ENCODE measurements around the gene ATP6V1E1. TPM values are rescaled to one million over a fixed set of nuclear protein-coding genes. Genes with fewer than 3 reads are reported as not detected.
A peak's percentile ranks its signal among the peaks of the same experiment; 100 is the strongest.

Gene ATP6V1E1
- total and polyA plus RNA-seq, 9 of the 15 experiments (the other 6 are each of a cell fraction or from before 2014, with no cell fraction given) = 122 to 249 (median 179) TPM

DNA sequence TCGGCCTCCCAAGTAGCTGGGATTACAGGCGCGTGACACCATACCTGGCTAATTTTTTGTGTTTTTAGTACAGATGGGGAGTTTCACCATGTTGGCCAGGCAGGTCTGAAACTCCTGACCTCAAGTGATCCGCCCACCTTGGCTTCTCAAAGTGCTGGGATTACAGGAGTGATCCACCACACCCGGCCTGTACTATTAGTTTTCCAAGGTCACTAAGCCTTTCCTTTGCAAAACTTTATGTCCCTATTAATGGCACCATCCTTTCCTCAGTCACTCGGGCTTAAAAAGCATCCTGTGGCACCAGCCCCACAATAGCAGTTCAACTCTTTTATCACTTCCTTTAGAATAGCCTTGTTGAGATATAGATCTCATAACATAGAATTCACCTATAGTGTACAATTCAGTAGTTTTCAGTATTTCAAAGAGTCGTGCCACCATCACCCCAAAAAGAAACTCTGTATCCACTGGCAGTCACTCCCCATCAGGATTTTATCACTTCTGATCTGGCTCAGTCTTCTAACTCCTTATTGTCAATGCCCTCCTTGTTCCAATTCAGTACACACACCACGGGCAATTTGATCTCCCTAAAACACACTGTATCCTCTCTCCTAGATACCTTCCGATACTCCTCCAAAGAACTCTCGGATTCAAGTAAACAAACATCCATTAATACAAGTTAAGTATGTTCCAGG, 9.1 kb upstream of the ATP6V1E1 start (continued):
- TF ChIP-seq, protein P1, sequence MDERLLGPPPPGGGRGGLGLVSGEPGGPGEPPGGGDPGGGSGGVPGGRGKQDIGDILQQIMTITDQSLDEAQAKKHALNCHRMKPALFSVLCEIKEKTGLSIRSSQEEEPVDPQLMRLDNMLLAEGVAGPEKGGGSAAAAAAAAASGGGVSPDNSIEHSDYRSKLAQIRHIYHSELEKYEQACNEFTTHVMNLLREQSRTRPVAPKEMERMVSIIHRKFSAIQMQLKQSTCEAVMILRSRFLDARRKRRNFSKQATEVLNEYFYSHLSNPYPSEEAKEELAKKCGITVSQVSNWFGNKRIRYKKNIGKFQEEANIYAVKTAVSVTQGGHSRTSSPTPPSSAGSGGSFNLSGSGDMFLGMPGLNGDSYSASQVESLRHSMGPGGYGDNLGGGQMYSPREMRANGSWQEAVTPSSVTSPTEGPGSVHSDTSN (CRISPR knock-in tag; IDR thresholded peaks at IDR 0.05; ENCODE audit: low read depth) = no peak
- TF ChIP-seq, protein P1 (tag; conservative IDR thresholded peaks at IDR 0.05; ENCODE audit: low read depth) = no peak
- TF ChIP-seq, protein P2, sequence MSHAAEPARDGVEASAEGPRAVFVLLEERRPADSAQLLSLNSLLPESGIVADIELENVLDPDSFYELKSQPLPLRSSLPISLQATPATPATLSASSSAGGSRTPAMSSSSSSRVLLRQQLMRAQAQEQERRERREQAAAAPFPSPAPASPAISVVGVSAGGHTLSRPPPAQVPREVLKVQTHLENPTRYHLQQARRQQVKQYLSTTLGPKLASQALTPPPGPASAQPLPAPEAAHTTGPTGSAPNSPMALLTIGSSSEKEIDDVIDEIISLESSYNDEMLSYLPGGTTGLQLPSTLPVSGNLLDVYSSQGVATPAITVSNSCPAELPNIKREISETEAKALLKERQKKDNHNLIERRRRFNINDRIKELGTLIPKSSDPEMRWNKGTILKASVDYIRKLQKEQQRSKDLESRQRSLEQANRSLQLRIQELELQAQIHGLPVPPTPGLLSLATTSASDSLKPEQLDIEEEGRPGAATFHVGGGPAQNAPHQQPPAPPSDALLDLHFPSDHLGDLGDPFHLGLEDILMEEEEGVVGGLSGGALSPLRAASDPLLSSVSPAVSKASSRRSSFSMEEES (CRISPR knock-in tag; IDR thresholded peaks at IDR 0.05) = no peak
- TF ChIP-seq ZNF764 (CRISPR knock-in tag; IDR thresholded peaks at IDR 0.05; ENCODE audit: low read depth) (no peak), CC2D1A (IDR thresholded peaks at IDR 0.05) (no peak), SMAD3 (CRISPR knock-in tag; conservative IDR thresholded peaks at IDR 0.05) (0 out of 2 replicates have a peak, but pooled peaks have one; percentile 68), CHD4 (IDR thresholded peaks at IDR 0.05; ENCODE audit: insufficient read depth, insufficient replicate concordance, low read depth, low read length, poor library complexity, severe bottlenecking) (no peak), ZNF274 (IDR thresholded peaks at IDR 0.05; ENCODE audit: borderline replicate concordance, low read depth, low read length) (no peak), CTBP1 (IDR thresholded peaks at IDR 0.05; ENCODE audit: borderline replicate concordance) (no peak), FOXJ3 (CRISPR knock-in tag; IDR thresholded peaks at IDR 0.05) (no peak), BRD4 (IDR thresholded peaks at IDR 0.05) (no peak), ZNF695 (CRISPR knock-in tag; IDR thresholded peaks at IDR 0.05) (no peak), SNIP1 (IDR thresholded peaks at IDR 0.05; ENCODE audit: low read depth) (peak; percentile 2; the same call in 1 of the 2 replicates), GATAD2B (IDR thresholded peaks at IDR 0.05; ENCODE audit: borderline replicate concordance) (0 out of 2 replicates have a peak, but pooled peaks have one; percentile 48), EGR1 (conservative IDR thresholded peaks at IDR 0.05) (no peak), GATA2 (CRISPR knock-in tag; IDR thresholded peaks at IDR 0.05) (no peak)
- TF ChIP-seq, protein P3, sequence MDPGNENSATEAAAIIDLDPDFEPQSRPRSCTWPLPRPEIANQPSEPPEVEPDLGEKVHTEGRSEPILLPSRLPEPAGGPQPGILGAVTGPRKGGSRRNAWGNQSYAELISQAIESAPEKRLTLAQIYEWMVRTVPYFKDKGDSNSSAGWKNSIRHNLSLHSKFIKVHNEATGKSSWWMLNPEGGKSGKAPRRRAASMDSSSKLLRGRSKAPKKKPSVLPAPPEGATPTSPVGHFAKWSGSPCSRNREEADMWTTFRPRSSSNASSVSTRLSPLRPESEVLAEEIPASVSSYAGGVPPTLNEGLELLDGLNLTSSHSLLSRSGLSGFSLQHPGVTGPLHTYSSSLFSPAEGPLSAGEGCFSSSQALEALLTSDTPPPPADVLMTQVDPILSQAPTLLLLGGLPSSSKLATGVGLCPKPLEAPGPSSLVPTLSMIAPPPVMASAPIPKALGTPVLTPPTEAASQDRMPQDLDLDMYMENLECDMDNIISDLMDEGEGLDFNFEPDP (CRISPR knock-in tag; IDR thresholded peaks at IDR 0.05) = peak; percentile 4; the same call in 1 of the 2 replicates
- TF ChIP-seq, protein P4, sequence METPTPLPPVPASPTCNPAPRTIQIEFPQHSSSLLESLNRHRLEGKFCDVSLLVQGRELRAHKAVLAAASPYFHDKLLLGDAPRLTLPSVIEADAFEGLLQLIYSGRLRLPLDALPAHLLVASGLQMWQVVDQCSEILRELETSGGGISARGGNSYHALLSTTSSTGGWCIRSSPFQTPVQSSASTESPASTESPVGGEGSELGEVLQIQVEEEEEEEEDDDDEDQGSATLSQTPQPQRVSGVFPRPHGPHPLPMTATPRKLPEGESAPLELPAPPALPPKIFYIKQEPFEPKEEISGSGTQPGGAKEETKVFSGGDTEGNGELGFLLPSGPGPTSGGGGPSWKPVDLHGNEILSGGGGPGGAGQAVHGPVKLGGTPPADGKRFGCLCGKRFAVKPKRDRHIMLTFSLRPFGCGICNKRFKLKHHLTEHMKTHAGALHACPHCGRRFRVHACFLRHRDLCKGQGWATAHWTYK (CRISPR knock-in tag; IDR thresholded peaks at IDR 0.05) = no peak
- TF ChIP-seq, protein P5, sequence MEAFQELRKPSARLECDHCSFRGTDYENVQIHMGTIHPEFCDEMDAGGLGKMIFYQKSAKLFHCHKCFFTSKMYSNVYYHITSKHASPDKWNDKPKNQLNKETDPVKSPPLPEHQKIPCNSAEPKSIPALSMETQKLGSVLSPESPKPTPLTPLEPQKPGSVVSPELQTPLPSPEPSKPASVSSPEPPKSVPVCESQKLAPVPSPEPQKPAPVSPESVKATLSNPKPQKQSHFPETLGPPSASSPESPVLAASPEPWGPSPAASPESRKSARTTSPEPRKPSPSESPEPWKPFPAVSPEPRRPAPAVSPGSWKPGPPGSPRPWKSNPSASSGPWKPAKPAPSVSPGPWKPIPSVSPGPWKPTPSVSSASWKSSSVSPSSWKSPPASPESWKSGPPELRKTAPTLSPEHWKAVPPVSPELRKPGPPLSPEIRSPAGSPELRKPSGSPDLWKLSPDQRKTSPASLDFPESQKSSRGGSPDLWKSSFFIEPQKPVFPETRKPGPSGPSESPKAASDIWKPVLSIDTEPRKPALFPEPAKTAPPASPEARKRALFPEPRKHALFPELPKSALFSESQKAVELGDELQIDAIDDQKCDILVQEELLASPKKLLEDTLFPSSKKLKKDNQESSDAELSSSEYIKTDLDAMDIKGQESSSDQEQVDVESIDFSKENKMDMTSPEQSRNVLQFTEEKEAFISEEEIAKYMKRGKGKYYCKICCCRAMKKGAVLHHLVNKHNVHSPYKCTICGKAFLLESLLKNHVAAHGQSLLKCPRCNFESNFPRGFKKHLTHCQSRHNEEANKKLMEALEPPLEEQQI (IDR thresholded peaks at IDR 0.05) = peak; percentile 20; the same call in 1 of the 2 replicates
